Activated CD8-positive, alpha-beta memory T cell treated with anti-CD3 and anti-CD28 coated beads, Interleukin-2, amount 10 ng/mL, durations not matched to agents 7 days and 5 days (primary cell): ENCODE results near the gene KRTAP12-3. TPM values are rescaled to one million over a fixed set of nuclear protein-coding genes. Genes with fewer than 3 reads are reported as not detected.
A peak's percentile ranks its signal among the peaks of the same experiment; 100 is the strongest.
"Not testable (repeated sequence)": the region's sequence is repeated elsewhere in the genome, so short reads cannot be mapped to it uniquely, and the experiment has no call there.

Experiments
- ATAC-seq: fragments of 150-1000 bp; cut with Tn5 transposase; one replicate; pipeline ENCODE4 v1.10.0; 2021; ENCODE audit warnings: moderate library complexity
- CTCF ChIA-PET: fragments of 350-600 bp; sonication (Branson Sonifier 250); formaldehyde crosslinking; loops from one replicate; lab custom pipeline; 2021; ENCODE audit warnings: antibody characterized with exemption; lab: Charles Lee
- DNase-seq: peaks from one replicate; pipeline ENCODE4 v3.0.0-alpha.2; 2020
- H3K27ac Mint-ChIP-seq: one replicate; pipeline ENCODE4 v1.8.0; 2021; ENCODE audit warnings: mild to moderate bottlenecking, mixed read lengths
- H3K27me3 Mint-ChIP-seq: one replicate; pipeline ENCODE4 v1.8.0; 2021; ENCODE audit warnings: mixed read lengths
- H3K36me3 Mint-ChIP-seq: one replicate; pipeline ENCODE4 v1.8.0; 2021; ENCODE audit warnings: mild to moderate bottlenecking, mixed read lengths
- H3K4me1 Mint-ChIP-seq: one replicate; pipeline ENCODE4 v1.8.0; 2021; ENCODE audit warnings: mixed read lengths
- H3K4me3 Mint-ChIP-seq: one replicate; pipeline ENCODE4 v1.8.0; 2021; ENCODE audit warnings: mild to moderate bottlenecking, moderate library complexity, mixed read lengths
- H3K9me3 Mint-ChIP-seq: one replicate; pipeline ENCODE4 v1.8.0; 2022; ENCODE audit warnings: low read depth, mixed read lengths
- total RNA-seq, 2 experiments: library from RNA; stranded (reverse); gene quantifications; one replicate each; pipeline ENCODE4 v1.2.3, GENCODE V29; 2021

KRTAP12-3 gene
- total RNA-seq, 2 experiments from 2014 or later: not detected

- ATAC-seq (no peak), DNase-seq (no peak)
- CTCF ChIA-PET: no interaction called here
- no peaks in the 10 kb centered on the region for H3K4me1 Mint-ChIP-seq
- peaks cover 11% of the 10 kb centered on the region for H3K36me3 Mint-ChIP-seq
- no peak within 1 kb of the TSS for H3K4me3 Mint-ChIP-seq
- peaks cover 9% of the 10 kb centered on the region for H3K9me3 Mint-ChIP-seq
- peaks cover 20% of the 10 kb centered on the region for H3K27me3 Mint-ChIP-seq
- H3K27ac Mint-ChIP-seq: no peak within 1 kb of the TSS
Observed at GRCh38 chr21:44666401-44667320, 8.9 kb downstream of the KRTAP12-3 start, which contains the start of gene KRTAP12-2. KRTAP12-2 (minus strand) TSS chr21:44666927; CDS start chr21:44666886, 41 bp downstream.

GRCh38 chr21:44667612-44668011 lies 9.9 kb downstream of the KRTAP12-3 start:
- CTCF ChIA-PET: no interaction called here
- H3K4me1 Mint-ChIP-seq: no peaks in the 10 kb centered on the region
- no peak overlapping the region for H3K27ac Mint-ChIP-seq
- DNase-seq: no peak
- peaks cover 5% of the 10 kb centered on the region for H3K36me3 Mint-ChIP-seq
- ATAC-seq: no peak
- peaks cover 8% of the 10 kb centered on the region for H3K9me3 Mint-ChIP-seq
- H3K4me3 Mint-ChIP-seq: no peak overlapping the region
- peaks cover 16% of the 10 kb centered on the region for H3K27me3 Mint-ChIP-seq

- DNase-seq (no peak), ATAC-seq (no peak)
- peaks cover 7% of the 10 kb centered on the region for H3K36me3 Mint-ChIP-seq
- no peak overlapping the region for H3K4me3 Mint-ChIP-seq
- peaks cover 13% of the 10 kb centered on the region for H3K27me3 Mint-ChIP-seq
- no peak overlapping the region for H3K27ac Mint-ChIP-seq
- CTCF ChIA-PET: no interaction called here
- H3K4me1 Mint-ChIP-seq: no peaks in the 10 kb centered on the region
- peaks cover 14% of the 10 kb centered on the region for H3K9me3 Mint-ChIP-seq
Observed at GRCh38 chr21:44670642-44671432, 13.1 kb downstream of the KRTAP12-3 start.

- H3K4me3 Mint-ChIP-seq: no peak overlapping the region
- ATAC-seq: no peak
Observed at GRCh38 chr21:44671911-44672310, 14.2 kb downstream of the KRTAP12-3 start.

GRCh38 chr21:44677881-44678280 lies 20.1 kb downstream of the KRTAP12-3 start:
- DNase-seq: no peak
- Mint-ChIP-seq H3K27me3 (peaks cover 3% of the 10 kb centered on the region), H3K36me3 (peaks cover 1% of the 10 kb centered on the region), H3K4me1 (no peaks in the 10 kb centered on the region), H3K9me3 (peaks cover 7% of the 10 kb centered on the region), H3K27ac (no peak overlapping the region), H3K4me3 (no peak overlapping the region)
- ATAC-seq: no peak
- CTCF ChIA-PET: no interaction called here

More at GRCh38 chr21:44671911-44672310, 14.2 kb downstream of the KRTAP12-3 start:
- no peak for DNase-seq
- CTCF ChIA-PET: no interaction called here
- H3K27ac Mint-ChIP-seq: no peak overlapping the region
- H3K9me3 Mint-ChIP-seq: peaks cover 14% of the 10 kb centered on the region
- peaks cover 13% of the 10 kb centered on the region for H3K27me3 Mint-ChIP-seq
- no peaks in the 10 kb centered on the region for H3K4me1 Mint-ChIP-seq
- H3K36me3 Mint-ChIP-seq: peaks cover 7% of the 10 kb centered on the region

GRCh38 chr21:44681152-44681551 lies 23.4 kb downstream of the KRTAP12-3 start:
- peaks cover 7% of the 10 kb centered on the region for H3K4me1 Mint-ChIP-seq
- no peak overlapping the region for H3K27ac Mint-ChIP-seq
- CTCF ChIA-PET: no interaction called here
- DNase-seq (no peak), ATAC-seq (no peak)
- H3K9me3 Mint-ChIP-seq: no peaks in the 10 kb centered on the region
- H3K4me3 Mint-ChIP-seq: no peak overlapping the region
- peaks cover 6% of the 10 kb centered on the region for H3K27me3 Mint-ChIP-seq
- H3K36me3 Mint-ChIP-seq: no peaks in the 10 kb centered on the region

GRCh38 chr21:44681861-44682579 lies 24.3 kb downstream of the KRTAP12-3 start, which contains the start of gene KRTAP12-1:
KRTAP12-1 (minus strand) TSS chr21:44682163; CDS start chr21:44682123, 40 bp downstream.
- no peaks in the 10 kb centered on the region for H3K36me3 Mint-ChIP-seq
- peaks cover 9% of the 10 kb centered on the region for H3K27me3 Mint-ChIP-seq
- H3K9me3 Mint-ChIP-seq: no peaks in the 10 kb centered on the region
- H3K4me3 Mint-ChIP-seq: no peak within 1 kb of the TSS
- peaks cover 15% of the 10 kb centered on the region for H3K4me1 Mint-ChIP-seq
- DNase-seq: no peak
- CTCF ChIA-PET: interaction anchor here (1.1 kb wide), 1 partner anchor 85 kb away, joined by 3 read pairs; no protein-coding TSS in a partner anchor
- H3K27ac Mint-ChIP-seq: no peak within 1 kb of the TSS
- ATAC-seq: no peak

GRCh38 chr21:44682580-44683151 lies 24.9 kb downstream of the KRTAP12-3 start:
- CTCF ChIA-PET: interaction anchor here (1.1 kb wide), 1 partner anchor 86 kb away, joined by 3 read pairs; no protein-coding TSS in a partner anchor
- ATAC-seq (no peak), DNase-seq (no peak)
- Mint-ChIP-seq H3K9me3 (no peaks in the 10 kb centered on the region), H3K4me1 (peaks cover 15% of the 10 kb centered on the region), H3K27ac (no peak overlapping the region), H3K4me3 (no peak overlapping the region), H3K27me3 (peaks cover 11% of the 10 kb centered on the region), H3K36me3 (no peaks in the 10 kb centered on the region)

- H3K36me3 Mint-ChIP-seq: no peaks in the 10 kb centered on the region
- CTCF ChIA-PET: interaction anchor here (1.5 kb wide), 1 partner anchor 36 kb away, joined by 3 read pairs; no protein-coding TSS in a partner anchor
- peaks cover 11% of the 10 kb centered on the region for H3K27me3 Mint-ChIP-seq
- ATAC-seq (no peak), DNase-seq (no peak)
- H3K4me3 Mint-ChIP-seq: no peak overlapping the region
- H3K9me3 Mint-ChIP-seq: no peaks in the 10 kb centered on the region
- no peak overlapping the region for H3K27ac Mint-ChIP-seq
- peaks cover 15% of the 10 kb centered on the region for H3K4me1 Mint-ChIP-seq
Observed at GRCh38 chr21:44684077-44684476, 26.3 kb downstream of the KRTAP12-3 start.

- H3K27me3 Mint-ChIP-seq: peaks cover 11% of the 10 kb centered on the region
- CTCF ChIA-PET: interaction anchor here (1.5 to 1.6 kb wide), 2 partner anchors 36 to 109 kb away, joined by 3 read pairs; no protein-coding TSS in a partner anchor
- no peak overlapping the region for H3K4me3 Mint-ChIP-seq
- DNase-seq: no peak
- H3K36me3 Mint-ChIP-seq: no peaks in the 10 kb centered on the region
- no peak for ATAC-seq
- H3K4me1 Mint-ChIP-seq: peaks cover 15% of the 10 kb centered on the region
- H3K9me3 Mint-ChIP-seq: no peaks in the 10 kb centered on the region
- H3K27ac Mint-ChIP-seq: no peak overlapping the region
Observed at GRCh38 chr21:44684483-44684882, 26.8 kb downstream of the KRTAP12-3 start.

- DNase-seq, H3K36me3 Mint-ChIP-seq, H3K9me3 Mint-ChIP-seq, H3K27ac Mint-ChIP-seq, H3K4me3 Mint-ChIP-seq, ATAC-seq: not testable (repeated sequence)
- Mint-ChIP-seq H3K4me1 (peaks cover 15% of the 10 kb centered on the region), H3K27me3 (peaks cover 10% of the 10 kb centered on the region)
- CTCF ChIA-PET: interaction anchor here (1.6 to 1.8 kb wide), 2 partner anchors 108 to 175 kb away, joined by 3 to 8 read pairs; no protein-coding TSS in a partner anchor
Observed at GRCh38 chr21:44685050-44685449, 27.3 kb downstream of the KRTAP12-3 start.

GRCh38 chr21:44686000-44686781 lies 28.5 kb downstream of the KRTAP12-3 start:
- peak; percentile 27 for ATAC-seq
- Mint-ChIP-seq H3K27ac (no peak overlapping the region), H3K36me3 (no peaks in the 10 kb centered on the region), H3K4me1 (peaks cover 15% of the 10 kb centered on the region), H3K9me3 (no peaks in the 10 kb centered on the region), H3K27me3 (peaks cover 19% of the 10 kb centered on the region), H3K4me3 (no peak overlapping the region)
- no peak for DNase-seq
- CTCF ChIA-PET: interaction anchor here (0.5 to 1.8 kb wide), 5 partner anchors 9 to 176 kb away, joined by 3 to 8 read pairs (median 3); no protein-coding TSS in a partner anchor
